ENCODE results near the gene HSPA13. TPM values are rescaled to one million over a fixed set of nuclear protein-coding genes. Genes with fewer than 3 reads are reported as not detected.

The HSPA13 gene
- total and polyA plus RNA-seq, 10 of the 15 experiments (the other 5 are each of a cell fraction or from before 2014, with no cell fraction given) = 10.0 to 26.9 (median 18.6) TPM

- H3K4me2 ChIP-seq (ENCODE audit: control insufficient read depth, insufficient read depth) = no peak overlapping the region
- no peaks in the 10 kb centered on the region for H3K9me3 ChIP-seq (replicated peaks; ENCODE audit: control insufficient read depth, insufficient read depth, low read length)
- WGBS (ENCODE audit: insufficient coverage, insufficient replicate concordance, low lambda C conversion rate, missing lambda C conversion rate) = 53% methylated on average over 3 of the region's 3 CpGs
- no TSS peak for BruUV-seq (replicated peaks)
- RAD21 ChIA-PET (ENCODE audit: unreplicated experiment) = interaction anchor here (1.0 kb wide), 1 partner anchor 41 kb away, joined by 3 read pairs; no protein-coding TSS in a partner anchor
- CTCF ChIA-PET = no interaction called here
- no peak overlapping the region for H2AFZ ChIP-seq (ENCODE audit: control insufficient read depth, low read depth, low read length)
- intact Hi-C loops (cut with micrococcal nuclease; ENCODE audit: unreplicated experiment) = no loop called here
- ATAC-seq = no peak
- H3K4me1 ChIP-seq (ENCODE audit: control insufficient read depth, insufficient read depth, low read length) = no peaks in the 10 kb centered on the region
- DNase-seq (ENCODE audit: low read depth, low spot score) = no peak
- TF ChIP-seq RAD51 (IDR thresholded peaks at IDR 0.05) = no peak
- no peaks in the 10 kb centered on the region for H3K36me3 ChIP-seq (ENCODE audit: control insufficient read depth in 2 of 2, insufficient read depth in 2 of 2, low read length in 1 of 2)
- POLR2A ChIA-PET = no interaction called here
- SMC1A ChIA-PET (ENCODE audit: uncharacterized antibody, unreplicated experiment) = no interaction called here
- H3K4me3 ChIP-seq = no peak overlapping the region
- H4K20me1 ChIP-seq (ENCODE audit: control insufficient read depth, insufficient read depth) = no peaks in the 10 kb centered on the region
- no peaks in the 10 kb centered on the region for H3K27me3 ChIP-seq (replicated peaks in 1 of 2; ENCODE audit: control insufficient read depth in 2 of 2, insufficient read depth in 2 of 2, low read length in 1 of 2)
- no peak for FAIRE-seq
- no peak overlapping the region for H3K27ac ChIP-seq (ENCODE audit: control insufficient read depth, insufficient read depth)
- no peak overlapping the region for H3K9ac ChIP-seq (ENCODE audit: control insufficient read depth, insufficient read depth, low read length)
- in situ Hi-C loops (cut with MboI) = no loop called here
- H3K79me2 ChIP-seq (ENCODE audit: control insufficient read depth, insufficient read depth, low read length) = no peaks in the 10 kb centered on the region
Measured at GRCh38 chr21:14361958-14362357, 21.0 kb downstream of the HSPA13 start.

GRCh38 chr21:14358775-14359174 lies 24.2 kb downstream of the HSPA13 start:
- Histone ChIP-seq H3K36me3 (ENCODE audit: control insufficient read depth in 2 of 2, insufficient read depth in 2 of 2, low read length in 1 of 2) (no peaks in the 10 kb centered on the region), H3K4me2 (ENCODE audit: control insufficient read depth, insufficient read depth) (no peak overlapping the region), H3K9me3 (replicated peaks; ENCODE audit: control insufficient read depth, insufficient read depth, low read length) (no peaks in the 10 kb centered on the region), H3K4me3 (no peak overlapping the region), H3K4me1 (ENCODE audit: control insufficient read depth, insufficient read depth, low read length) (no peaks in the 10 kb centered on the region), H2AFZ (ENCODE audit: control insufficient read depth, low read depth, low read length) (no peak overlapping the region), H4K20me1 (ENCODE audit: control insufficient read depth, insufficient read depth) (no peaks in the 10 kb centered on the region), H3K9ac (ENCODE audit: control insufficient read depth, insufficient read depth, low read length) (no peak overlapping the region), H3K27me3 (replicated peaks in 1 of 2; ENCODE audit: control insufficient read depth in 2 of 2, insufficient read depth in 2 of 2, low read length in 1 of 2) (no peaks in the 10 kb centered on the region), H3K27ac (ENCODE audit: control insufficient read depth, insufficient read depth) (no peak overlapping the region), H3K79me2 (ENCODE audit: control insufficient read depth, insufficient read depth, low read length) (no peaks in the 10 kb centered on the region)
- ChIA-PET RAD21 (ENCODE audit: unreplicated experiment) (no interaction called here), CTCF (no interaction called here), POLR2A (no interaction called here), SMC1A (ENCODE audit: uncharacterized antibody, unreplicated experiment) (no interaction called here)
- no peak for ATAC-seq
- no TSS peak for BruUV-seq (replicated peaks)
- TF ChIP-seq RELA (IDR thresholded peaks at IDR 0.05; ENCODE audit: borderline replicate concordance, partially characterized antibody) = no peak
- no peak for TF ChIP-seq YBX1 (IDR thresholded peaks at IDR 0.05)
- no peak for TF ChIP-seq DPF2 (IDR thresholded peaks at IDR 0.05)
- no peak for TF ChIP-seq POLR2A (IDR thresholded peaks at IDR 0.05; ENCODE audit: low read depth, low read length)
- TF ChIP-seq CBX5 (IDR thresholded peaks at IDR 0.05; ENCODE audit: low read depth) = no peak
- no peak for TF ChIP-seq NR2C1 (IDR thresholded peaks at IDR 0.05)
- no peak for TF ChIP-seq MAX (IDR thresholded peaks at IDR 0.05; ENCODE audit: low read depth, low read length)
- TF ChIP-seq SRF (IDR thresholded peaks at IDR 0.05; ENCODE audit: low read depth in 2 of 2, low read length in 2 of 2) = no peak
- intact Hi-C loops (cut with micrococcal nuclease; ENCODE audit: unreplicated experiment) = no loop called here
- no peak for DNase-seq (ENCODE audit: low read depth, low spot score)
- WGBS (ENCODE audit: insufficient coverage, insufficient replicate concordance, low lambda C conversion rate, missing lambda C conversion rate) = 0% methylated on average over 1 of the region's 1 CpG
- FAIRE-seq = no peak
- in situ Hi-C loops (cut with MboI) = no loop called here

All from GM12878 (cell line).